Testis (tissue), 2 donors: ENCODE results near the gene CTU1.

ENCODE experiments used
- CTCF ChIP-seq, 3 experiments: fragments of 450-650 bp in 2 of 3; fragments of 200-600 bp in 1 of 3; sonication (generic) in 1 of 3; IDR thresholded peaks; one replicate each; pipeline ENCODE4 v1.5.1; 2016 to 2019; ENCODE audit warnings: antibody characterized with exemption in 3 of 3, mild to moderate bottlenecking in 2 of 3, moderate library complexity in 1 of 3
- POLR2A ChIP-seq: fragments of 450-650 bp; IDR thresholded peaks from one replicate; pipeline ENCODE4 v1.6.1; 2017; ENCODE audit warnings: antibody characterized with exemption, mild to moderate bottlenecking, moderate library complexity

- TF ChIP-seq CTCF (IDR thresholded peaks at IDR 0.05) (peak in 1 of 3 experiments; percentile 40), POLR2A (no peak)
Measured at GRCh38 chr19:51131780-51132680, 23.8 kb upstream of the CTU1 start.
